ENCODE measurements around the gene ATOSB. TPM values are rescaled to one million over a fixed set of nuclear protein-coding genes. Genes with fewer than 3 reads are reported as not detected.
"Not testable (repeated sequence)": the region's sequence is repeated elsewhere in the genome, so short reads cannot be mapped to it uniquely, and the experiment has no call there.

Gene ATOSB
- total RNA-seq (2014; rRNA removed; shearing (Covaris generic)) = 9.4 and 13.9 TPM in 2 replicates

- Histone ChIP-seq H3K36me3 (replicated peaks; ENCODE audit: control insufficient read depth, insufficient read depth, low read length) (no peaks in the 10 kb centered on the region), H3K4me3 (ENCODE audit: insufficient read depth, low read depth, low read length) (peak within 1 kb of the TSS; percentile 73), H3K27me3 (ENCODE audit: control insufficient read depth, insufficient read depth, low read length) (no peaks in the 10 kb centered on the region)
- DNase-seq = peak; percentile 96
These were observed at the start of gene ATOSB for GRCh38 chr9:35115680-35116538. Gene ATOSB, minus strand, starts transcription at chr9:35115862. Its CDS starts 7,588 bp downstream, at chr9:35108274.

- Histone ChIP-seq H3K4me3 (ENCODE audit: insufficient read depth, low read depth, low read length) (no peak overlapping the region), H3K27me3 (ENCODE audit: control insufficient read depth, insufficient read depth, low read length) (no peaks in the 10 kb centered on the region), H3K36me3 (replicated peaks; ENCODE audit: control insufficient read depth, insufficient read depth, low read length) (no peaks in the 10 kb centered on the region)
- no peak for DNase-seq
These were observed 49.0 kb upstream of the ATOSB start for GRCh38 chr9:35164711-35165110.

GRCh38 chr9:35163413-35163812, 47.8 kb upstream of the ATOSB start:
- DNase-seq = no peak
- Histone ChIP-seq H3K4me3 (ENCODE audit: insufficient read depth, low read depth, low read length) (no peak overlapping the region), H3K36me3 (replicated peaks; ENCODE audit: control insufficient read depth, insufficient read depth, low read length) (no peaks in the 10 kb centered on the region), H3K27me3 (ENCODE audit: control insufficient read depth, insufficient read depth, low read length) (no peaks in the 10 kb centered on the region)

- DNase-seq = no peak
- peak overlapping the region; percentile 80 for H3K4me3 ChIP-seq (ENCODE audit: insufficient read depth, low read depth, low read length)
- H3K27me3 ChIP-seq (ENCODE audit: control insufficient read depth, insufficient read depth, low read length) = no peaks in the 10 kb centered on the region
- no peaks in the 10 kb centered on the region for H3K36me3 ChIP-seq (replicated peaks; ENCODE audit: control insufficient read depth, insufficient read depth, low read length)
These were observed 47.1 kb upstream of the ATOSB start for GRCh38 chr9:35162605-35163315.

GRCh38 chr9:35161713-35162604, 46.3 kb upstream of the ATOSB start, which contains the start of gene UNC13B:
Gene UNC13B, plus strand, starts transcription at chr9:35162009. Its CDS starts 275 bp downstream, at chr9:35162284.
- peak within 1 kb of the TSS; percentile 80 for H3K4me3 ChIP-seq (ENCODE audit: insufficient read depth, low read depth, low read length)
- peak; percentile 97 for DNase-seq
- no peaks in the 10 kb centered on the region for H3K27me3 ChIP-seq (ENCODE audit: control insufficient read depth, insufficient read depth, low read length)
- no peaks in the 10 kb centered on the region for H3K36me3 ChIP-seq (replicated peaks; ENCODE audit: control insufficient read depth, insufficient read depth, low read length)

- Histone ChIP-seq H3K27me3 (ENCODE audit: control insufficient read depth, insufficient read depth, low read length) (no peaks in the 10 kb centered on the region), H3K36me3 (replicated peaks; ENCODE audit: control insufficient read depth, insufficient read depth, low read length) (no peaks in the 10 kb centered on the region), H3K4me3 (ENCODE audit: insufficient read depth, low read depth, low read length) (no peak overlapping the region)
- DNase-seq = no peak
These were observed 43.0 kb upstream of the ATOSB start for GRCh38 chr9:35158501-35159280.

GRCh38 chr9:35157836-35158235, 42.2 kb upstream of the ATOSB start:
- H3K36me3 ChIP-seq (replicated peaks; ENCODE audit: control insufficient read depth, insufficient read depth, low read length); DNase-seq; H3K4me3 ChIP-seq (ENCODE audit: insufficient read depth, low read depth, low read length); H3K27me3 ChIP-seq (ENCODE audit: control insufficient read depth, insufficient read depth, low read length): not testable (repeated sequence)

GRCh38 chr9:35156781-35157180, 41.1 kb upstream of the ATOSB start:
- DNase-seq = no peak
- no peak overlapping the region for H3K4me3 ChIP-seq (ENCODE audit: insufficient read depth, low read depth, low read length)
- no peaks in the 10 kb centered on the region for H3K27me3 ChIP-seq (ENCODE audit: control insufficient read depth, insufficient read depth, low read length)
- H3K36me3 ChIP-seq (replicated peaks; ENCODE audit: control insufficient read depth, insufficient read depth, low read length) = no peaks in the 10 kb centered on the region

GRCh38 chr9:35152926-35153325, 37.3 kb upstream of the ATOSB start:
- no peak for DNase-seq
- H3K27me3 ChIP-seq (ENCODE audit: control insufficient read depth, insufficient read depth, low read length) = no peaks in the 10 kb centered on the region
- no peak overlapping the region for H3K4me3 ChIP-seq (ENCODE audit: insufficient read depth, low read depth, low read length)
- no peaks in the 10 kb centered on the region for H3K36me3 ChIP-seq (replicated peaks; ENCODE audit: control insufficient read depth, insufficient read depth, low read length)

- not testable (repeated sequence) for H3K27me3 ChIP-seq (ENCODE audit: control insufficient read depth, insufficient read depth, low read length); DNase-seq; H3K4me3 ChIP-seq (ENCODE audit: insufficient read depth, low read depth, low read length); H3K36me3 ChIP-seq (replicated peaks; ENCODE audit: control insufficient read depth, insufficient read depth, low read length)
These were observed 32.4 kb upstream of the ATOSB start for GRCh38 chr9:35147941-35148563.

GRCh38 chr9:35142037-35142436, 26.4 kb upstream of the ATOSB start:
- no peak overlapping the region for H3K4me3 ChIP-seq (ENCODE audit: insufficient read depth, low read depth, low read length)
- H3K36me3 ChIP-seq (replicated peaks; ENCODE audit: control insufficient read depth, insufficient read depth, low read length) = no peaks in the 10 kb centered on the region
- no peaks in the 10 kb centered on the region for H3K27me3 ChIP-seq (ENCODE audit: control insufficient read depth, insufficient read depth, low read length)
- no peak for DNase-seq

GRCh38 chr9:35140093-35140492, 24.4 kb upstream of the ATOSB start:
- no peak for DNase-seq
- Histone ChIP-seq H3K27me3 (ENCODE audit: control insufficient read depth, insufficient read depth, low read length) (no peaks in the 10 kb centered on the region), H3K36me3 (replicated peaks; ENCODE audit: control insufficient read depth, insufficient read depth, low read length) (no peaks in the 10 kb centered on the region), H3K4me3 (ENCODE audit: insufficient read depth, low read depth, low read length) (no peak overlapping the region)

- H3K36me3 ChIP-seq (replicated peaks; ENCODE audit: control insufficient read depth, insufficient read depth, low read length) = no peaks in the 10 kb centered on the region
- no peak for DNase-seq
- no peak overlapping the region for H3K4me3 ChIP-seq (ENCODE audit: insufficient read depth, low read depth, low read length)
- H3K27me3 ChIP-seq (ENCODE audit: control insufficient read depth, insufficient read depth, low read length) = no peaks in the 10 kb centered on the region
These were observed 21.2 kb upstream of the ATOSB start for GRCh38 chr9:35136866-35137265.
